Measurements from ENCODE around the gene TECPR2.
A peak's percentile ranks its signal among the peaks of the same experiment; 100 is the strongest.
"Not testable (repeated sequence)": the region's sequence is repeated elsewhere in the genome, so short reads cannot be mapped to it uniquely, and the experiment has no call there.

The TECPR2 gene

DNA sequence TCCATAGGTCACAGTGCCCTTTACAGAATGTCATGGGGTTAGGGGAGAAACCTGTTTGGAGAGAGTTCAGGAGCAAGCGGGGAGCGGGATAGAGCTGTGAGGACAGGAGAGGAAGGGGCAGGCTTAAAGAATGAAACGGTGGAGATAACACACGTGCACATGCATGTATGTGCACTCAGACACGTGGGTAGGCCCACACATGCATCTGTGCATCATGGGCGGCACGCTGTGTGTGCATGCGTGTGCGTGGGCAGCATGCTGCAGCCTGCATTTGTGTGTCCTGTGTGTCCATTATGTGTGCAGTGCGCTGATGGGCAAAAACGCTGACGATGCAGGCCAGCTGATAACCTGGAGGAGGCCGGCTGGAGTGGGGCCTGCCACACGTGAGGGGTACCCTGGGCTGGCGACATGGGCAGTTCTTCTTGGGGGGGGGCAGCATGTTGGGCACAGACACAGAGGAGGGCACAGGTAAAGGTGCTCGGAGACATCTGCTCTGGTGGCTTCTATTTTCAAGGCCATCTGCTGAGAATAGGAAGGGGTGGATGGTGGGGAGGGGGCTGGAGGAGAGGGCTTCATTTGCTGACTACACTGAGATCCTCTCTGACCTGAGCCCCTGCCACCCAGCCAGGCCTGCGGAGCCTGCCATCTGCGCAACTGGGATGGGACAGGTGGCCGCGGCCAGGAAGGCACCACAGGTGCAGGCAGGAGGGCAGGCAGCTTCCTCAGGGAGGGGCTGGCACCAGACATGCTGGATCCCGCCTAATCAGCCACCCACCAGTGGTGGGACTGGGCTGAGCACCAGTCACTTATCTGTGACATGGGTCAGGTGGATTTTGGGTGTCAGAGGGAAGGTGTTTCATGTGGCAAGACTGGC, 151.4 kb downstream of the TECPR2 start:
- DNase-seq, result no peak

DNA sequence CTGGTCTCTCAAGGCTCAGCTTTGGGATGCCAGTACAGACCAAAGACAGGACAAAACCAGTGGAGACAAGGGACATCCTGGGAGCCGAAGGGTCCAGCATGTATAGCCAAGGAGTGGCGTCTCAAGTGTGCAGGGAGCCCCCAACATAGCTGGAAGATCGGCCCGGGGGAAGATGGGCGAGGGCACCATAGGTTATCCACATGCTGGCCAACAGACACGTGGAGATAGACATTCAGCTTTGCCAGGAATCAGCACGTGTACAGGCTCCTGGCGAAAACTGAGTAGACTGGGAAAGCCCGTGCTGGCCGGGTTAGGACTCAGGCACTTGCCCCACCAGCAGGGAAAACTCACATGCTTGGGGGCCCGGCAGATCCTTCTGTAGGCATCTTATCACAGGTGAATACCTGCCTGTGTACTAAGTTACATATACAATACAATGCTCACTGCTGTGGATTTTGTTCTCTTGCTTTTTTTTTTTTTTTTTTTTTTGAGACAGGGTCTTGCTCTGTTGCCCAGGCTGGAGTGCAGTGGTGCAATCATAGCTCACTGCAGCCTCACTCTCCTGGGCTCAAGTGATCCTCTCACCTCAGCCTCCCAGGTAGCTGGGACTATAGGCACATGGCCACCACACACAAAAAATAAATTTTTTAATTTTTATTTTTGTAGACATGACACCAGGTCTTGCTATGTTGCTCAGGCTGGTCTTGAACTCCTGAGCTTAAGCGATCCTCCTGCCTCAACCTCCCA, 152.4 kb downstream of the TECPR2 start:
- DNase-seq, result no peak

DNA sequence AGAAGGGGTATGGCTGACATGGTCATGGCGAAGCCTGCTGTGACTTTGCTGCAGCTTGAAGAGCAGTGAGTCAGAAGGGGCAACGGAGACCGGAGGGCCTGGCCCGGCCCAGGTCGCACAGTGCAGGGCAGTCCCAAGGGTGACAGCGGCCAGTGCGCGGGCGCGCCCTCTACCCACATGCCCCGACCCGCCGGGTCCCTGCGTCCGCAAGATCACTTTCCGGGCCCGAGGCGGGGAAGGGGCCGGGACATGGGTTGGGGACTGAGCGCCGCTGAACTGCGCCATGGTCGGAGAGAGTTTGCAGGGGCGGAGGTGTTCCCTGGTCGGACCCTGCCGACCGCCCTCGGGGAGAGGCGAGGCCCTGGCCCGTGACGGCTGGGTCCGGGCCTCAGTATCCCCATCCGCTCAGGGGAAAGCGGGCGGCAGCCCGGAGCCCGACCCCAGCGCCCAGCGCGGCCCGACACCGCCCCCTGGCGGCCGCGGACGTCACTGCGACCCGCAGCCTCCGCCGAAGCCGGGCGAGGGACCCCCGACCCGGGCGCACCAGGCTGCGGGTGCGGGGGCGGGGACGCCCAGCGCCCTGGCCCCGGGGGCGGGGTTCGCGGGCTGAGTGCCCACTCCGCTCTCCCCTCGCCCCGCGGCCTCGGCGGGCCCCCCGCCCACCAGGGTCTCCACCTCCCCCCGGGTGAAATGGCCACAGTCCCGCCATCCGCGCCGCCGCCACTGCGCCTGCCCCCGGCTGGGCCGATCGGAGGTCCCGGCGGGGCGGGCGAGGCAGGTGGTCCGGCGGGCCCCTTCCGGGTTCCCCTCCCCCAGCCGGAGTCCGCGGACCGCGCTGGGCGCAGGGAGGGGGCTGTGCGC, 154.0 kb downstream of the TECPR2 start:
- peak; percentile 77 for DNase-seq

DNA sequence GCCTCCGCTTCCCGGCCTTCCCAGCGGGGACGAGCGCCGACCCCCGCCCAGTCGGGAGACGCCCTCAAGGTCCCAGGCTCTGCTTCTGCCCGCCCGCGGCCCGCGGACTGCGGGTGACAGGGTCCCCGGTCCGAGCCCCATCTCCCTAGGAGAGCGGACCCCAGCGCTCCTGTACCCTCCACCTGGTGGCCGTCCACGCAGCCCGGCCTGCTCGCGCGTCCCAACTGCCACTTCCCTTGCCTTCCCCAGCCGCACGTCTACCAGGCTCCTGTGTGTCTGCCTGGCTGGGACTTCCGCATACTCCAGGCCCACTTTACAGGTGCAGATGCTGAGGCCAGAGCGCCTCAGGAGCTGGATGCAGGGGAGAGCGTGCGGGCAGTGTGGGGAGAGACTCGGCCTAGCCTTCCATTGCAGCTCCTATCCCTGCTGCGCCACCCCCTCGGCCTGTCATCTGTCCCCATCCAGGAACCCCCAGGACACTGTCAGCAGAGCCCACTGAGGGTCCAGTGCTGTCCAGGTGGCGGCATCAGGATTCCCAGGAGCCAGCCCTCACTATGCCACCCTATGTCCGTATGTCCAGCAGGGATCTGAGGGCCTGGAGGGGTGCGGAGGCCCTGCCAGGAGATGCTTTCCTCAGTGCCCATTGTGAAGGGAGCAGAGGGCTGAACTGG, 154.8 kb downstream of the TECPR2 start:
- no peak for DNase-seq

DNA sequence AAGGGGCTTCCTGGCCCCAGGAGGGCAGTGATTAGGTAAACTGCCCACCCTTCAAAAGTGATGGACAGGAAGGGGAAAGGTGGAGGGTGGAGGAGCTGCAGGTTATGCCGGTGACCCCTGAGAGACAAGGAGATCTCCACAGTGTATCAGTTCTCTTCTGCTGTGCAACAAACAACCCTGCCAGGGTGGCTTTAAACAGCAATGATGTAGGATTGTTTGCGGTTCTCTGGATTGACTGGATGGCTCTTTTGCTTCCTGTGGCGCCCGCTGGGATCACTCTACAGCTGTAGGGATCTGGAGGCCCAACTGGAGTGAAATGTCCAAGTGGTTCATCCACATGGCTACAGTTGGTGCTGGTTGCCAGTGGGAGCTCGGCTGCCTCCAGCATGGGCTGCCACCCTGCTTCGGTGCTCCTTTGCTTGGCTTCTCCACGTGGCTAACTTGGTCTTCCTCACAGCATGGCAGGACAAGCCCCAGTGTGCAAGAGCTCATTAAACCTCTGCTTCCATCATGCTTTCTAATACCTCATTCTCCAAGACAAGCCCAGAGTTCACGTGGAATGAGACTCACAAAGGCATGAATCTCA, 155.4 kb downstream of the TECPR2 start:
- DNase-seq, result no peak

DNA sequence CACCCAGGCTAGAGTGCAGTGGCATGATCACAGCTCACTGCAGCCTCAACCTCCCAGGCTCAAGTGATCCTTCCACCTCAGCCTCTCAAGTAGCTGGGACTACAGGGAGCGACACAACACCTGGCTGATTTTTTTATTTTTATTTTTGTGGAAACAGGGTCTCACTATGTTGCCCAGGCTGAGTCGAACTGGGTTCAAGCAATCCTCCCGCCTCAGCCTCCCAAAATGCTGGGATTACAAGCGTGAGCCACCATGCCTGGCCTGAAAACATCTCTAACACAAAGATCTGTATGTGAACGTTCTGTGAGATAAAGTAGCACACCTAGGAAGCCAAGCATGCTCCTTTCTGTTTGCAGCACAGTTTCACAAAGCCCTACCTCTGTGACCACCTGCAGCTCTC, 157.0 kb downstream of the TECPR2 start:
- not testable (repeated sequence) for DNase-seq

DNA sequence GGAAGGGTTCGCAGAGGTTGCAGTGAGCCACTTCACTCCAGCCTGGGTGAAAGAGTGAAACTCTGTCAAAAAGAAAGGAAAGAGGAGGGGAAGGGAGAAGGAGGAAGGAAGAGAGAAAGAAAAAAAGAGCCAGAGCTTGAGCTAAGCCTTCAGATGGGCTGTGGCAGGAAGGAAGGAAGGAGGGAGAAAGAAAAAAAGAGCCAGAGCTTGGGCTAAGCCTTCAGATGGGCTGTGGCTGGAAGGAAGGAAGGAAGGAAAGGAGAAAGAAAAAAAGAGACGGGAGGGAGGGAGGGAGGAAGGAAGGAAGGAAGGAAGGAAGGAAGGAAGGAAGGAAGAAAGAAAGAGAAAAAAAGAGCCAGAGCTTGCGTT, 160.4 kb downstream of the TECPR2 start:
- DNase-seq, result no peak

DNA sequence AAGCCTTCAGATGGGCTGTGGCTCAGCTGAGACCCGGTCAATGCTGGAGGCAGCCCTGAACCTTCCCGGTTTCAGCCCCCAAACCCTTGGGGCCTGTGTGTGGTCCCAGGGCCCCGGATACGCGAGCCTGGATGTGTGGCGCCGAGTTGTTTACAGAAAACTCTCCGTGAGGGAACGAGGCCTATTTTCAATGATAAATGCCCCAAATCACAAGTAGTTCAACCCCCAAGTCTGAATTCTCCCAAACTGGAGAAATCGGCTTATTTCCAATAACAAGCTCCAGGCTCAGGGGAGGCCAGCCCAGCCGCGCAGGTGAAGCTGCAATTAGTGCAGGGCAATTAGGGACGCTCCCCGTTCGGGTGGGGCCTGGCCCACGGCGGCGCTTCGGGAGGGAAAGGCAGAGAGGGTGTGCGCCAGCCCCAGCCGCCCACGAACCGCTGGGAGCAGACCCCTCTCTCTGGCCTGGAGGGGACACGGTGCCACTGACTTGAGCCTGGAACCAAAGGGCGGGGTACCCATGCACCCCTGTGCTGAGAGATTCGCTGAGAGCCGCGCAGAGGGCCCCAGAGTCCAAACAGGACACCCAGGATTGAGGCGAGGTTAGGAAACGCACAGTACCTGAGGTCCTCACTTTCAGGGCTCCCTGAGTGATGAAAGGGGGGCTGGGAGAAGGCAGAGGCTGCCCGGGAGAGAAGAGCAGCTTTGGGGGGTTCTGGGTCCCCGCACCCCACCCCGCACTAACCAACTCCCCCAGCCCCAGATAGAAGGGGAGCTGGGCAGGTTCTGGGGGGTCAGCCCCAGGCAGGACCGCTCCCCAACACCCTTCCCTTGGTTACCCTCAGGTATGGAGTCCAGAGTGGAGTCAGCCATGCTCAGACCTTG, 161.1 kb downstream of the TECPR2 start:
- DNase-seq, result no peak

DNA sequence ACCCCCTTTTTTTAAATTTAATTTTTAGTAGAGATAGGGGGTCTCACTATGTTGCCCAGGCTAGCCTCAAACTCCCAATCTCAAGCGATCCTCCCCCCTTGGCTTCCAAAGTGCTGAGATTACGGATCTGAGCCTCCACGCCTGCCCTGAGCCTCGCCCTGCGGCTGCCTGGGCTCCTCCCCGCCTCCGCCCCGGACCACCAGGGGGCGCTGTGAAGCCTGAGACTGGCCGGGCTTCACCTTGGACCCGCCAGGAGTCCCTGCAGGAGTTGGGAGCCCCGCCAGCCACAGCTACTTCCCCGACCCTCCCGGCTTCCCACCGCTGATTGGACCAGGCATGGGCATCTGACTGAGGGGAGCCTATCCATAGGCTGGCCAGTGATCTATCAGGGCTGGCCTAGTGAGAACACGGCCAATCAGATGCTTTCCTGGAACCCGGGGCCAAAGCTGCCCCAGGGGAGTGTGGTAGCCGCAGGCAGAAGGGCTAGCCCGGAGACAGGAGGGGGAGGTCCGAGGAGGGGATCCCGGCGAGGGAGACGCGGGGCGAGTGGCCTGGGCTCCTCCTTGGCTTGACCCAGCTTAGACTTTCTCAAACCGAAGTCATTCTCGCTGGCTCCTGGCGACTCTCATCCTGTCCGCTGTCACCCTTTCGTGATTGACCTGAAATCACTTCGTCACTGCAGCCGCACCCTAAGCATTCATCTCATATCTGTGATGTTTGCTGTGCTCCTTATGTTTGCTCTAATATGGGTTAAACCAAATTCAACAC, 161.9 kb downstream of the TECPR2 start:
- peak; percentile 98 for DNase-seq

DNA sequence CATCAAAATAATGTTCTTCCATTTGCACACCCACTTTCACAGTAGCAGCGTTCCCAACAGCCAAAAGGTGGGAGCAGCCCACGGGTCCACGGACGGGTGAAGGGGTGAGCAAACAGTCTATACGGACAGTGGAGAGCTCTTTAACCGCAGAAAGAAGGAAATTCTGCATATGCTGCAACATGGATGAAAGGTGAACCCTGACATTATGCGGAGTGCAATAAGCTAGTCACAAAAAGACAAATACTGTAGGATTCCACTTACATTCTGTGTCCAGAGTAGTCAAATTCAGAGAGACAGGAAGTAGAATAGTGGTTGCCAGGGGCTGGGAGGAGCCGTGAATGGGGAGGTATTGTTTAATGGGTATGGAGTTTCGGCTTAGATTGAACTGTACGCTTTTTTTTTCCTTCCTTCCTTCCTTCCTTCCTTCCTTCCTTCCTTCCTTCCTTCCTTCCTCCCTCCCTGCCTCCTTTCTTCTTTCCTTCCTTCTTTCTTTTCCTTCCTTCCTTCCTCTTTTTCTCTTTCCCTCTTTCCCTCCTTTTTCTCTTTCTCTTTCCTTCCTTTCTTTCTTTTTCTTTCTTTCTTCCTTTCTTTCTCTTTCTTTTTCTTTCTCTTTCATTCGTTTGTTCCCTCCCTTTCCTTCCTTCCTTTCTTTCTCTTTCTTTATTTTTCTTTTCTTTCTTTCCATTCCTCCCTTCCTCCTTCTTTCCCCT, 162.6 kb downstream of the TECPR2 start:
- DNase-seq, result no peak

DNA sequence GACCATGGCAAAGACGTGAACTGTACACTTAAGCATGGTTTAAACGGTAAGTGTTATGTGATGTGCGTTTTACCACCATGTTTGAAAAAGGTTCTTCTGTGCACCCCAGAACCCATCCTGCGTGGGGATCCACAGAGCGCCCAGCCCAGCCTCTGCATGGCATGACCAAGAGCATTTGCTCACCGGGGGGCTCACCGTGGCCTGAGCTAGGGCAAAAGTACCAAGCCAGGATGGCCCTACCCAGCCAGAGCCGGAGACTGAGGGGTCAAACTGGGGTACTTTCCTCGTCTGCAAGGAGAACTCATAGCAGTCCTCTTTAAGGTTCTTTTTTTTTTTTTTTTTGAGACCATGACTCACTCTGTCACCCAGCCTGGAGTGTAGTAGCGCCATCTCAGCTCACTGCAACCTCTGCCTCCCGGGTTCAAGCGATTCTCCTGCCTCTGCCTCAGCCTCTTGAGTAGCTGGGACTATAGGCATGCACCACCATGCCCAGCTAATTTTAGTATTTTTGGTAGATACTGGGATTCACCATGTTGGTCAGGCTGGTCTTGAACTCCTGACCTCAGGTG, 163.3 kb downstream of the TECPR2 start:
- no peak for DNase-seq

DNA sequence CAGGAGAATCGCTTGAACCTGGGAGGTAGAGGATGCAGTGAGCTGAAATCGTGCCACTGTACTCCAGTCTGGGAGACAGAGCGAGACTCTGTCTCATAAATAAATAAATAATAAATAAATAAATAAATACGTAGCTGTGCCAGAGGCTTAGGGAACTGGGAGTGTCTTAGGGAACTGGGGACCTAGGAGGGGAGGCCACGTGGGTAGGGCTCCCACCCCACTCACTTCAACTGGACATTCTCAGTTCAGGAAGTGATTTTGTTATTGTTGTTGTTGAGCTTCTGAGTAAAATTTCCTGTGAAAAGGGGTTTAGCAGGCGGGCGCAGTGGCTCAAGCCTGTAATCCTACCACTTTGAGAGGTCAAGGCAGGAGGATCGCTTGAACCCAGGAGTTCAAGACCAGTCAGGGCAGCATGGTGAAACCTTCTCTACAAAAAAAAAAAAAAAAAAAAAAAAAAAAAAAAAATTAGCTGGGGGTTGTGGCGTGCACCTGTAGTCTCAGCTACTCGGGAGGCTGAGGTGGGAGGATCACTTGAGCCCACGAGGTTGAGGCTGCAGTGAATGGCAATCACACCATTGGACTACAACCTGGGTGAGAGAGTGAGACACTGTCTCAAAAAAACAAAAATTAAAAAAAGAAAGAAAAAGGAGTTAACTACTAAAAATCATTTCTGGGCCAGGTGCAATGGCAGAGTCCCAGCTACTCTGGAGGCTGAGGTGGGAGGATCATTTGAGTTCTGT, 165.9 kb downstream of the TECPR2 start:
- DNase-seq, result no peak

DNA sequence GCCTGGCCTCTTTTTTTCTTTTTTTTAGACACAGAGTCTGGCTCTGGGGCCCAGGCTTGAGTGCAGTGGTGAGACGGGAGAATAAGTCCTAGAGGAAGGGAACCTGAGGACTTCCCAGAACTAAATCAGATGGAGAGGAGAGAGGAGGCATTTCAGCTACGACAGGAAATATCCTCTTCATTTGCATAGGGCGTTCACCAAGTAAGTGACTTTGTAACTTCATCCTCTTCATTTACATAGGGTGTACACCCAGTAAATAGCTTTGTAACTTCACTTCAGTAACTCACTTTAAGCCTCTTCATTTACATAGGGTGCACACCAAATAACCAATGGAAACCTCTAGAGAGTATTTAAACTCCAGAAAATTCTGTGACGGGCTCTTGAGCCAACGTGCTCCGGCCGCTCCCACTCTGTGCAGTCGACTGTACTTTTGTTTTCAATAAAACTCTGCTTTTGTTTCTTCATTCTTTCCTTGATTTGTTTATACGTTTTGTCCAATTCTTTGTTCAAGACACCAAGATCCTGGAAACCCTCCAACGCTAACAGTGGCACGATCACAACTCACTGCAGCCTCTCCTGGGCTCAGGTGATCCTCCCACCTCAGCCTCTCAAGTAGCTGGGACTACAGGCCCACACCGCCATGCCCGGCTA, 168.2 kb downstream of the TECPR2 start:
- DNase-seq, result no peak

DNA sequence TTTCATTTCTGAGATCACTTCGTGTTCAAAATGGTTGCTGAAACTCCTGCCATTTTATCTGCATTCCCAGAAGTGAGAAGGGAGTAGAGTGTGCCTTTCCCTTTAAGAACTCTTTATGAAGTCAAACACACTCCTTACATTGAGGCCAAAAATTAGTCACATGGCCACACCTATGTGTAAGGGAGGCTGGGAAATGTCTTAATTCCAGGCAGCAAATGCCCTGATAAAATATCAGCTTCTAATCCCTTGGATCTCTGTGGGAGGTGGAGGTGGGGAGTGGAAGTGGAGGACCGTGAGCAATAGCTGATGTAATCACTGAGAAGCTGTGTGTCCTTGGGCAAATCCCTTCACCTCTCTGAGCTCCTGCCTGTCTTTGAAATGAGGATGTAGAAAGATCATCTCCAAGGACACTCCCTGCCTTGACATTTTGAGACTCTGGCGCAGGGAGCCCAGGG, 169.5 kb downstream of the TECPR2 start:
- no peak for DNase-seq

DNA sequence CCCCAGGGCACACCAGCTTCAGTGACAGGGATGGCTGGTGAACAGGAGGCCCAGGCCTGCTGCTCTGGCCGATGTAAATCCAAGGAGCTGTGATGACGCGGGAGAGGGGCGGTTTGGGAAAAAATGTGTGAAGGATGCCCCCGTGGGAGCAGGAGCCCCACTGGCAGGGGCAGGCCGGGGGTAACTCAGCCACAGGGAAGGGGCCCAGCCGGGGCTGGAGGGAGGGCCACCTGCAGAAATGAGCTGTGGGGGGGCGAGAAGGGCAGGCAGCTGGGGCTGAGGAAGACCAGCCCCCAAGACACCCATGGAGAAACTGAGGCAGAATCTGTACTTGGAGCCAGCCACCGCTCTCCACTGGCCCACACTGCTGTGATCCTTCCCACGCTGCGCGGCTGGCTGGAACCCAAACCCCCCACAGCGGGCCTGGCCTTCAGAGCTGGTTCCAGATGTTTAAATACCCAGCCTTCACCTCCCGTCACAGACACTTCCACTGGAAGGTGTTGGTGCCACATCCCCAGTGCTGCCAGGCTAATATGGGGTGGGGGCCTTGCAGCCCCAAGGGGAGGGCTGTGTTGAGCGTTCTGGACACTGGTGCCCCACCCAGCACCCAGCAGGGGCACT, 175.3 kb downstream of the TECPR2 start:
- DNase-seq, result no peak

DNA sequence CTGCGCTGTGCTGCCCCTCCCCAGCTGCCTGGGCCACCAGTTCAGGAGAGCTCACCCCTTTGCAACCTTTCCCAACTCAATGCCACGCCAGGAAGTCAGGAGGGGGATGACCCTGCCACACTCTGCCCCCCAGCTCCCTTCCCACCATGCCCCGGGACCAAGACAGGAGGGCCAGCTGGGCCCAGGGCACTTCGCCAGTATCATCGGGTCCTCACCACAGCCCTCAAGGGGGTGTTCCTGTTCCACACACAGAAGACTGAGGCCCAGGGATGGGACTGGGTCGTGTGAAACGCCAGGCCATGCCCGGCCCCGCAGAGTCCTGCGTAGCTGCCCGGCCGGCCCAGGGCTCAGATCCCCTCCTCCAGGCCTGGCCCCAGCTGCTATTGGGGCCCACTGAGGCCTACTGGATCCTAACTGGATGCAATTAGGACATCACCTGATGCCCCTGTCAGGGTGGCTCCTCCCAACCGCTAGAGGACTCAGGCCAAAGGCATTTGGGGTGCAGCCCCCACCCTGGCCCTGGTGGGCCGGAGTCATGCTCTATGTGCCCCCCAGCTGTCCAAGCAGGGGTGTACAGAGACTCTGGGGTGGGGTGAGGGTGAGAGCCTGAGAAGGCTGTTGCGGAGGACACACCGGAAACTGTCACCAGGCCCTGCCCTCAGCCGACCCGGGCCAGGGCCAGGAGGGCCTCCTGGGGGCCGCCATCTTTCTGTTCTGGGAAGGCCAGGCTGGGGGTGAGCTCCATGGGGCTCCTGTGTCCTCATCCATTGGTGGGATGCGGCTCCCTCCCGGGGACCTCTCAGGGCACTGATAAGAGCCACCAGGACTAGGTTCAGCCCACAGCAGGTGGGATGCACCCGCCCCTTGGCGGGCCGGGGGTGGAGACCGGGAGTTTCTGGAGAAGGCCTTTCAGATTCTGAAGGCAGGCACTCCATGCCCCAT, 176.1 kb downstream of the TECPR2 start:
- no peak for DNase-seq
